Ectodermal cell (in vitro differentiated cells): Measurements from ENCODE around the gene FAM83G.

Experiments
- H3K27ac ChIP-seq: 2 replicates; pipeline ENCODE4 v1.7.0; 2013; ENCODE audit warnings: mild to moderate bottlenecking, low read depth, low read length; ENCODE audit not compliant: insufficient read depth, poor library complexity, severe bottlenecking
- H3K27me3 ChIP-seq: 2 replicates; pipeline ENCODE4 v1.7.0; 2013; ENCODE audit warnings: mild to moderate bottlenecking, low read length; ENCODE audit not compliant: insufficient read depth, control insufficient read depth, poor library complexity, severe bottlenecking
- H3K36me3 ChIP-seq: one replicate; pipeline ENCODE4 v1.7.0; 2013; ENCODE audit warnings: low read length; ENCODE audit not compliant: control insufficient read depth, insufficient read depth
- H3K4me1 ChIP-seq: one replicate; pipeline ENCODE4 v1.7.0; 2013; ENCODE audit warnings: low read length; ENCODE audit not compliant: control insufficient read depth, insufficient read depth
- H3K4me3 ChIP-seq: 2 replicates; pipeline ENCODE4 v1.7.0; 2013; ENCODE audit warnings: low read depth, low read length, control low read depth; ENCODE audit not compliant: insufficient read depth
- H3K9me3 ChIP-seq: 2 replicates; pipeline ENCODE4 v1.7.0; 2013; ENCODE audit warnings: mild to moderate bottlenecking, low read length, moderate library complexity; ENCODE audit not compliant: control insufficient read depth
- WGBS, 2 experiments: methylation state at CpG; one replicate each; pipeline ENCODE4 v1.1.7; 2013; ENCODE audit warnings: missing lambda C conversion rate in 2 of 2; 5-methylcytosine and 5-hydroxymethylcytosine counted together

FAM83G gene

GRCh38 chr17:18987862-18988545 is 16.6 kb downstream of the FAM83G start:
- H3K4me3 ChIP-seq = no peak overlapping the region
- H3K36me3 ChIP-seq = no peaks in the 10 kb centered on the region
- no peaks in the 10 kb centered on the region for H3K9me3 ChIP-seq
- H3K27ac ChIP-seq = no peak overlapping the region
- no peaks in the 10 kb centered on the region for H3K27me3 ChIP-seq
- whole genome bisulfite sequencing, 2 experiments = 94 to 95% methylated on average over 14 of the region's 14 CpGs
- H3K4me1 ChIP-seq = no peaks in the 10 kb centered on the region

GRCh38 chr17:18987230-18987610 is 17.3 kb downstream of the FAM83G start:
- no peak overlapping the region for H3K27ac ChIP-seq
- peaks cover 2% of the 10 kb centered on the region for H3K4me1 ChIP-seq
- 95 to 98% methylated on average over 9 of the region's 9 CpGs for WGBS, 2 experiments
- no peaks in the 10 kb centered on the region for H3K36me3 ChIP-seq
- H3K4me3 ChIP-seq = no peak overlapping the region
- H3K9me3 ChIP-seq = no peaks in the 10 kb centered on the region
- no peaks in the 10 kb centered on the region for H3K27me3 ChIP-seq

GRCh38 chr17:18986541-18987229 is 17.9 kb downstream of the FAM83G start:
- WGBS, 2 experiments = 95% methylated on average over 21 of the region's 21 CpGs

DNA sequence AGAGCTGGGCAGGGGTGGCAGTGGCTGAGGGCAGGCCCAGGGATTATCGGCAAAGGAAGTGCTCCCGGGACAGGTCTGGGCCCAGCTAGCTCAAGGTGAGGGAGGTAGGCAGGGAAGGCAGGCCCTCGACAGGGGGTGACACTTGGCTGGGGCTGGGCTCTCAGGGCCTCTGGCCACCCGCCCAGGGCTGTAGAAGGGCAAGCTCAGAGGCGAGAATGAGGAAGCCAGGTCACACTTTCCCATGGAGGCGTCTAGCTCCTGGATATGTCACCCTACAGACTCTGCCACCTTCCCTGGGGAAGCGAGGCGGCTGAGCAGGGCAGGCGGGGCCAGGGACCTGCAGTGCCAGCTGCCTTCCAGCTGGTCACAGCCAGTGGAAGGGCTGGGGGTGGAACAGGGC is 19.1 kb downstream of the FAM83G start:
- Histone ChIP-seq H3K27me3 (no peaks in the 10 kb centered on the region), H3K36me3 (no peaks in the 10 kb centered on the region), H3K4me3 (no peak overlapping the region), H3K4me1 (peaks cover 16% of the 10 kb centered on the region), H3K9me3 (no peaks in the 10 kb centered on the region), H3K27ac (no peak overlapping the region)
- WGBS, 2 experiments = 95 to 97% methylated on average over 9 of the region's 9 CpGs

More at GRCh38 chr17:18986541-18987229, 17.9 kb downstream of the FAM83G start:
- H3K4me1 ChIP-seq = peaks cover 8% of the 10 kb centered on the region
- no peaks in the 10 kb centered on the region for H3K9me3 ChIP-seq
- H3K27ac ChIP-seq = no peak overlapping the region
- no peaks in the 10 kb centered on the region for H3K27me3 ChIP-seq
- no peaks in the 10 kb centered on the region for H3K36me3 ChIP-seq
- no peak overlapping the region for H3K4me3 ChIP-seq

DNA sequence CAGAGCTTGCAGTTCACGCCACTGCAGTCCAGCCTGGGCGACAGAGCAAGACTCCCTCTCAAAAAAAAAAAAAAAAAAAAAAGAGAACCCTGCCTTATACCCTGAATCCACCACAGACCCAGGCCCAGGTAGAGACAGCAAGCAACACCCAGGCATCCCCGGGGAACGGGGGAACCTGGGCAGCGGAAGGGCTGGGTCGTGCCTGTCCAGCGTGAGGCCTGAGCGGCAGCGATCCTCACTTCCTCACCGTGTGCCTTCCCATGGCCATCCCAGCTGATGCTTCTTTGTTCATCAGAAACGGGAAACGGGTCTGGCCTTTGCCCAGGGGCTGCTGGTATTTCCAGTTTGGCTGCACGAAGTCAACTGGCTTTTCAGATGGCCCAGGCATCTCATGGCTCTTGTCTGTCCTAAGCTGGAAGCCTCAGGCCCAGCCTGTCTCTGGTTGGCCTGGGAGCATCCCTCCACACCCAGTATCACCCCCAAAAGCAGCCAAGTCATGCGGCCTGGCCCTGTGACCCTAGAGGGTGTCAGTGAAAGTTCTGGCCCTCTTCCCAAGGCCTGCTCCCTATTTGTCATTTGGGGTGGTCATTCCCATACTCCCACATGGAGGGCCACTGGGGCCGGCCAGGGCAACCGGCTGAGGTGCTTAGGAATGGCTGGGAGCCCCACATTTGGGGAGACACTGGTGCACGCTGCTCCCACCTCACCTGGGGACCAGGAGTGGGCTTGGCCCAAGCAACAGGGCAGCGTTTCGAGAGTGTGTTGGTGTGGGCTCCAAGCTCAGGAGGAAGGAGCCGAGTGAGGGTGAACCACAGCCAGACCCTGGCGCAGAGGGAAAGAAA is 20.1 kb downstream of the FAM83G start:
- H3K9me3 ChIP-seq = no peaks in the 10 kb centered on the region
- WGBS, 2 experiments = 95 to 97% methylated on average over 21 of the region's 21 CpGs
- no peak overlapping the region for H3K27ac ChIP-seq
- H3K36me3 ChIP-seq = no peaks in the 10 kb centered on the region
- peaks cover 16% of the 10 kb centered on the region for H3K4me1 ChIP-seq
- no peaks in the 10 kb centered on the region for H3K27me3 ChIP-seq
- H3K4me3 ChIP-seq = no peak overlapping the region

DNA sequence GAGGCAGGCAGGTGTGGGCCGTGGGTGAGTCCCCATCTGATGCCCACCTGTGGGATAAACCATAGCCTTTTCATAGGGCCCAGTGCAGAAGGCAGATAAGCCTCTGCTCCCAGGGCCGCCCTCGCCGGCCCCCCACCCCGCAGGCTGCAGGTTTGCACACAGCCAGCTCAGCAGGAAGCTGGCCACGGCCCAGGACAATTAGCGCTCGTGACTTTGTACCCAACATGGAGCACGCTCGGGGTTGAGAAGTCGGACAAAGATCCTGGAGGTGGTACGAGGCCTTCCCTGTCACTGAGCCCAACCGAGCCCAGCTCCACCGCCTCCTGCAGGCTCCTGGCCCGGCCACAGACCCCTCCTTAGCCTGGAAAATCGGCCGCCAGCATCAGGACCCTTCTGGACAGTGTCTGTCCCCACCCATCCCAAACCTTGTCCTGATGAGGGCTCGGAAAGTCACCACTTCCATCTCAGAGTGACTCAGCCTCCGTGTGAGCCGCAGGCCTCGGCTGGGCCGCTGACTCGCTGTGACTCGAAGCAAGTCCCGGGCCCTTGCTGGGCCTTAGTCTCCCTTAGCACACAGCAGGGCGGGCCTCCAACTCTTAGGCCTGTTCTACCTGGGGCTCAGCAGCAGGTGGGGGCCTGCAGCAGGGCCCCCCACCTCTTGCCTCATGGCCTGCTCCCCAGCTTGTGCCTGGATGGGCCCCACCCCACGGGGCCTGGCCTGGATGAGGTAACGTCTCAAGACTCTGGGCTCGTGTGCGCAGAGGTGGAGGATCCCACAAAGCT is 22.7 kb downstream of the FAM83G start:
- Histone ChIP-seq H3K9me3 (no peaks in the 10 kb centered on the region), H3K27me3 (no peaks in the 10 kb centered on the region), H3K36me3 (peaks cover 14% of the 10 kb centered on the region), H3K4me3 (no peak overlapping the region), H3K27ac (no peak overlapping the region), H3K4me1 (peaks cover 16% of the 10 kb centered on the region)
- WGBS, 2 experiments = 83 to 85% methylated on average over 30 of the region's 30 CpGs

DNA sequence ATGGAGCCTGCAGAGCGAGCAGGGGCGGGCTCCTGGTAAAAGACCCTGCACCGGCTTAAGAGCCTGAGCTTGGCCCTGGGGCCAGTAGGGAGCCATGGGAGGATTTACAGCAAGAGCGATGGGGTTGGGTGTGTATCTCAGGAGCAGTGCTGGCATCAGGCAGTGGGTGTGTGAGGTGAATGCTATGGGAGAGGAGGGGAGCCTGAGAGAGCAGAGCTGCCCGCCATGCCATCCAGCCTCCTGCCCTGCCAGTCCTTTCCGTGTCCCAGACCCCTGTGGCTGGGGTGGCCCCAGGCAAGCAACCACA is 23.3 kb downstream of the FAM83G start:
- no peaks in the 10 kb centered on the region for H3K9me3 ChIP-seq
- no peaks in the 10 kb centered on the region for H3K27me3 ChIP-seq
- H3K36me3 ChIP-seq = peaks cover 14% of the 10 kb centered on the region
- H3K4me1 ChIP-seq = peaks cover 16% of the 10 kb centered on the region
- no peak overlapping the region for H3K4me3 ChIP-seq
- 80% methylated on average over 6 of the region's 6 CpGs for WGBS, 2 experiments
- H3K27ac ChIP-seq = no peak overlapping the region

GRCh38 chr17:18980682-18981334 is 23.8 kb downstream of the FAM83G start:
- Histone ChIP-seq H3K4me3 (no peak overlapping the region), H3K27ac (no peak overlapping the region), H3K9me3 (no peaks in the 10 kb centered on the region), H3K27me3 (no peaks in the 10 kb centered on the region), H3K36me3 (peaks cover 14% of the 10 kb centered on the region), H3K4me1 (peaks cover 16% of the 10 kb centered on the region)
- WGBS, 2 experiments = 76 to 77% methylated on average over 13 of the region's 13 CpGs

DNA sequence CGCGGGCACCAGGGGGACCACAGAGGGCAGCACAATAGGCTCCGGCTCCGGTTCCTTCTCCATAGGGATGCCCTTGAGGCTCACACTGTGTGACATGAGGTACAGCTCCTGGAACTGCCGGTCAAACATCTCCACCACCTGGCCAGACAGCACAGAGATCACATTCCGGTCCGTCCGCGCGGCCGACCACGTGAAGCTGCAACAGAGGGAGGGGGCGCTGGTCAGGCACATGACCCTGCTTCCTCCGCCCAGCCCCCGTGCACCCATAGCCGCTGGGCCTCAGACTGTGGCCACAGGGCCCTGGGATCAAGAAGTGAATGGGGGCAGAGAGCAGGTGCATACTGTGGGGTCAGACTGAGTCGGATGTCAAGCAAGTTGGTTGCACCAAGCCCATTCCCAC is 25.9 kb downstream of the FAM83G start:
- Histone ChIP-seq H3K4me3 (no peak overlapping the region), H3K27ac (no peak overlapping the region), H3K9me3 (no peaks in the 10 kb centered on the region), H3K27me3 (no peaks in the 10 kb centered on the region), H3K36me3 (peaks cover 17% of the 10 kb centered on the region), H3K4me1 (peaks cover 16% of the 10 kb centered on the region)
- WGBS, 2 experiments = 93 to 97% methylated on average over 17 of the region's 17 CpGs
